ENCODE measurements around the gene WNT3A. TPM values are rescaled to one million over a fixed set of nuclear protein-coding genes. Genes with fewer than 3 reads are reported as not detected.

The WNT3A gene
- total and polyA plus RNA-seq, 2 experiments from 2014 or later, result not detected

- Histone ChIP-seq H3K4me3 (no peak overlapping the region), H3K36me3 (no peaks in the 10 kb centered on the region), H3K4me1 (ENCODE audit: low read depth) (peaks cover 6% of the 10 kb centered on the region), H3K27ac (no peak overlapping the region), H3K9me3 (ENCODE audit: low read depth) (no peaks in the 10 kb centered on the region), H3K27me3 (peaks cover 34% of the 10 kb centered on the region)
- no peak for DNase-seq (ENCODE audit: low read depth in 1 of 2, low spot score in 1 of 2)
- no peak for TF ChIP-seq CTCF (IDR thresholded peaks at IDR 0.05; ENCODE audit: low read depth, low read length)
These were observed 65.9 kb downstream of the WNT3A start for GRCh38 chr1:228072658-228073043.

GRCh38 chr1:228073061-228073856, 66.5 kb downstream of the WNT3A start:
- Histone ChIP-seq H3K4me1 (ENCODE audit: low read depth) (peaks cover 6% of the 10 kb centered on the region), H3K27ac (no peak overlapping the region), H3K4me3 (no peak overlapping the region), H3K27me3 (peaks cover 30% of the 10 kb centered on the region), H3K36me3 (no peaks in the 10 kb centered on the region), H3K9me3 (ENCODE audit: low read depth) (no peaks in the 10 kb centered on the region)
- TF ChIP-seq CTCF (IDR thresholded peaks at IDR 0.05; ENCODE audit: low read depth, low read length), result no peak
- DNase-seq (ENCODE audit: low read depth in 1 of 2, low spot score in 1 of 2), result no peak

GRCh38 chr1:228073857-228074545, 67.2 kb downstream of the WNT3A start:
- H3K27me3 ChIP-seq, result peaks cover 22% of the 10 kb centered on the region
- peaks cover 6% of the 10 kb centered on the region for H3K4me1 ChIP-seq (ENCODE audit: low read depth)
- H3K4me3 ChIP-seq, result no peak overlapping the region
- peak; percentile 21 to 63 for DNase-seq (ENCODE audit: low read depth in 1 of 2, low spot score in 1 of 2)
- H3K27ac ChIP-seq, result no peak overlapping the region
- H3K9me3 ChIP-seq (ENCODE audit: low read depth), result no peaks in the 10 kb centered on the region
- no peaks in the 10 kb centered on the region for H3K36me3 ChIP-seq
- peak; percentile 18 for TF ChIP-seq CTCF (IDR thresholded peaks at IDR 0.05; ENCODE audit: low read depth, low read length)

DNA sequence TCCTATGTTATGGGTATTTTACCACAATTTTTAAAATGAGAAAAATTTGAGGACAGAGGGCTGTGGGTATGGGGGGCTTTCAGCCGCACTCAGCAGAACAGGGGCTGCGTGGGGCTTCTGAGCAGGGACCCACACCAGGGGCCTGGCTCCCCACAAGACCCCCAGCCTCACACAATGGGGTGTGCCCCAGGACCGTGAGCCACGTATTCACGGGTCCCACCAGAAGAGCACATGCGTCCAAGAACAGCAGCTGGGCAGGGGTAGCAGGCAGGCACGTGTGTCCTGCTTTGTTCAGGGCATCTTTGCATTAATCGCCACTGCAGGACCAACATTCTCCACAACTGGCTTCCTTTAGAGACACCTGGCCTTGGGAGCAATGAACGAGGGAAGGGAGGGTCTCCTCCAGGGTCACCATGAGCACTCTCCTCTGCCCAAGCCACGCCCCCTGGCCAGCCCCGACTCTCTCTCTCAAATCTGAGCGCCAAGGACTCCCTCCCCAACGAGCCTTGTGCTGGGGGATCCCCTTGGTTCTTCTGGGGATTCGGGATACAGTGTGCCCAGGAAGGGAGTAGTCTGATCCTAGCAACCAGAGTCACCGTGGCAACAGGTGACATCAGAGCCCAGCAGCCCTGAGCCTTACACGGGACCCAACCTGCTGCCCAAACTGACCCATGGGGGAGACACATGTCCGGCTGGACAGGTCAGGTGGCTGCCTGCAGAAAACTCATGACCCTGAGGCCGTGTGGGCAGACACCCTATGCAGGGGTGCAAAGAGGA, 68.3 kb downstream of the WNT3A start:
- DNase-seq (ENCODE audit: low read depth in 1 of 2, low spot score in 1 of 2), result no peak
- H3K27me3 ChIP-seq, result peaks cover 15% of the 10 kb centered on the region

More for the DNA sequence above, 68.3 kb downstream of the WNT3A start:
- Histone ChIP-seq H3K4me1 (ENCODE audit: low read depth) (peaks cover 6% of the 10 kb centered on the region), H3K4me3 (no peak overlapping the region), H3K36me3 (no peaks in the 10 kb centered on the region), H3K27ac (no peak overlapping the region), H3K9me3 (ENCODE audit: low read depth) (no peaks in the 10 kb centered on the region)
- no peak for TF ChIP-seq CTCF (IDR thresholded peaks at IDR 0.05; ENCODE audit: low read depth, low read length)
